ENCODE measurements around the gene SERAC1. TPM values are rescaled to one million over a fixed set of nuclear protein-coding genes. Genes with fewer than 3 reads are reported as not detected.

SERAC1 gene
- total and polyA plus RNA-seq, 10 of the 15 experiments (the other 5 are each of a cell fraction or from before 2014, with no cell fraction given), result 0.76 to 2.9 (median 2.2) TPM

DNA sequence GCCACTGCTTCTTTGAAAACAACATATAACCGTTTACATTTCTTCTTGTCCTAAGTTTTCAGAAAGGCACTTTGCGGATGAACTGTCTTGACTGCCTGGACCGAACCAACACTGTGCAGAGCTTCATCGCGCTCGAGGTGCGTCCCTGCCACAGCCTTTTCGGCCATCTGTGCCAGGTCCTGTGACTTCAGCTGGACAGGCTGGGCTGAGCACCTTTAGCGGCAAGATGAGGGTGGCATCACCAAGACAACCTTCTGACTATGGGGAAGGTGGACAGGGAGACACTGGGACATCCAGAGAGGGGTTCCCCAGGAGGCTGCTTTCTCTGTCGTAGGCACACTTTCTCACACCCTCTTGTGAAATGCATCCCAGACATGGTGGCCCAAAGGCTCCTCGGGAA is 104.3 kb downstream of the SERAC1 start:
- ChIA-PET SMC1A (ENCODE audit: uncharacterized antibody, unreplicated experiment) (no interaction called here), RAD21 (ENCODE audit: unreplicated experiment) (no interaction called here), POLR2A (interaction anchor here (0.6 kb wide), 1 partner anchor 928 kb away, joined by 4 read pairs; no protein-coding TSS in a partner anchor), CTCF (interaction anchor here (1.9 kb wide), 1 partner anchor 9 kb away, joined by 6 read pairs; no protein-coding TSS in a partner anchor)
- Histone ChIP-seq H3K27me3 (replicated peaks in 1 of 2; ENCODE audit: control insufficient read depth in 2 of 2, insufficient read depth in 2 of 2, low read length in 1 of 2) (no peaks in the 10 kb centered on the region), H3K9me3 (replicated peaks; ENCODE audit: control insufficient read depth, insufficient read depth, low read length) (no peaks in the 10 kb centered on the region), H3K9ac (ENCODE audit: control insufficient read depth, insufficient read depth, low read length) (no peak overlapping the region), H3K4me2 (ENCODE audit: control insufficient read depth, insufficient read depth) (no peak overlapping the region), H3K4me1 (ENCODE audit: control insufficient read depth, insufficient read depth, low read length) (no peaks in the 10 kb centered on the region), H4K20me1 (ENCODE audit: control insufficient read depth, insufficient read depth) (no peaks in the 10 kb centered on the region), H3K36me3 (ENCODE audit: control insufficient read depth in 2 of 2, insufficient read depth in 2 of 2, low read length in 1 of 2) (no peaks in the 10 kb centered on the region), H3K27ac (ENCODE audit: control insufficient read depth, insufficient read depth) (no peak overlapping the region), H3K4me3 (no peak overlapping the region), H2AFZ (ENCODE audit: control insufficient read depth, low read depth, low read length) (no peak overlapping the region), H3K79me2 (ENCODE audit: control insufficient read depth, insufficient read depth, low read length) (no peaks in the 10 kb centered on the region)
- in situ Hi-C loops (cut with MboI) (no loop called here), intact Hi-C loops (cut with micrococcal nuclease; ENCODE audit: unreplicated experiment) (no loop called here)
- BruUV-seq (replicated peaks), result no TSS peak
- ATAC-seq, result no peak
- over 99% methylated on average over 11 of the region's 11 CpGs for WGBS (ENCODE audit: insufficient coverage, insufficient replicate concordance, low lambda C conversion rate, missing lambda C conversion rate)
- no peak for TF ChIP-seq SMARCA5 (IDR thresholded peaks at IDR 0.05)
- no peak for DNase-seq (ENCODE audit: low read depth, low spot score)
- FAIRE-seq, result no peak

DNA sequence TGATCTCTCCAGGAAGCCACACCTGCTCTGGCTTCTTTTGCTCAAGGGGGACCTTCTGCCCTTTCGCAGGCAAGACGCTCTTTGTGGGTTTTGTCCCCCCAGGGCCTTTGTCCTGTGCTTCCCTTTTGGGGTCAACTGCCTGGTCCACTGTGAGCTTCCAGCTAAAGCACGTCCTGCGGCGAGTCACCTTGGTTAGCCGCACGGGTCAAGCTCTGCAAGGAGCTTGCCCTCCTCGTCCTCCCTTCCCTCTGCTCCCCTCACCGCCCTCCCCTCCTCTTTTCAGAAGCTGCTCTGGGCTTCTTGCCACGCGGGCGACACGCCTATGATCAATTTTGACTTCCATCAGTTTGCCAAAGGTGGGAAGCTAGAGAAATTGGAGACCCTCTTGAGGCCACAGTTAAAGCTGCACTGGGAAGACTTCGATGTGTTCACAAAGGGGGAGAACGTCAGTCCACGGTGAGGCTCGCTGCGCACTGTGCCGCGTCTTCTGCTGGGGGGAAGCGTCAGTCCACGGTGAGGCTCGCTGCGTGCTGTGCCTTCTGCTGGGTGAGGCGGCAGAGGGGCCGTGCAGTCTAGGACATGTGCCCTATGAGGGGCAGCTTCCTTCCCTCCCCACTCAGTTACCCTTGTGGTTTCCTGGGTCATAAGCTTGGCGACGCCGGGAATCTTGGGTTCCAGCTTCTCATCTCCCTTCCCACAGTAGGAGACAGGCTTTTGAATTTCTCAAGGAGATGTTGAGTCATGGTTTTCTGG is 106.2 kb downstream of the SERAC1 start:
- ChIA-PET RAD21 (ENCODE audit: unreplicated experiment) (no interaction called here), SMC1A (ENCODE audit: uncharacterized antibody, unreplicated experiment) (interaction anchor here (0.7 kb wide), 1 partner anchor 11 kb away, joined by 3 read pairs; no protein-coding TSS in a partner anchor), CTCF (interaction anchor here (1.9 kb wide), 1 partner anchor 10 kb away, joined by 6 read pairs; no protein-coding TSS in a partner anchor), POLR2A (no interaction called here)
- H3K9ac ChIP-seq (ENCODE audit: control insufficient read depth, insufficient read depth, low read length), result no peak overlapping the region
- H3K27ac ChIP-seq (ENCODE audit: control insufficient read depth, insufficient read depth), result no peak overlapping the region
- no peaks in the 10 kb centered on the region for H3K27me3 ChIP-seq (replicated peaks in 1 of 2; ENCODE audit: control insufficient read depth in 2 of 2, insufficient read depth in 2 of 2, low read length in 1 of 2)
- no peaks in the 10 kb centered on the region for H3K36me3 ChIP-seq (ENCODE audit: control insufficient read depth in 2 of 2, insufficient read depth in 2 of 2, low read length in 1 of 2)
- no peaks in the 10 kb centered on the region for H3K79me2 ChIP-seq (ENCODE audit: control insufficient read depth, insufficient read depth, low read length)
- FAIRE-seq (no peak), DNase-seq (ENCODE audit: low read depth, low spot score) (no peak), ATAC-seq (no peak)
- in situ Hi-C loops (cut with MboI), result no loop called here
- BruUV-seq (replicated peaks), result no TSS peak
- no peak overlapping the region for H3K4me3 ChIP-seq
- intact Hi-C loops (cut with micrococcal nuclease; ENCODE audit: unreplicated experiment), result no loop called here
- no peaks in the 10 kb centered on the region for H3K4me1 ChIP-seq (ENCODE audit: control insufficient read depth, insufficient read depth, low read length)
- no peak overlapping the region for H3K4me2 ChIP-seq (ENCODE audit: control insufficient read depth, insufficient read depth)
- no peak overlapping the region for H2AFZ ChIP-seq (ENCODE audit: control insufficient read depth, low read depth, low read length)
- H4K20me1 ChIP-seq (ENCODE audit: control insufficient read depth, insufficient read depth), result no peaks in the 10 kb centered on the region
- no peaks in the 10 kb centered on the region for H3K9me3 ChIP-seq (replicated peaks; ENCODE audit: control insufficient read depth, insufficient read depth, low read length)
- 98% methylated on average over 22 of the region's 29 CpGs for WGBS (ENCODE audit: insufficient coverage, insufficient replicate concordance, low lambda C conversion rate, missing lambda C conversion rate)
- TF ChIP-seq SIX5 (IDR thresholded peaks at IDR 0.05; ENCODE audit: low read depth, low read length, severe bottlenecking), result no peak
- TF ChIP-seq, protein P1, sequence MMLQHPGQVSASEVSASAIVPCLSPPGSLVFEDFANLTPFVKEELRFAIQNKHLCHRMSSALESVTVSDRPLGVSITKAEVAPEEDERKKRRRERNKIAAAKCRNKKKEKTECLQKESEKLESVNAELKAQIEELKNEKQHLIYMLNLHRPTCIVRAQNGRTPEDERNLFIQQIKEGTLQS (IDR thresholded peaks at IDR 0.05; ENCODE audit: borderline replicate concordance, extremely low read depth, low read depth, low read length), result no peak
- no peak for TF ChIP-seq ZNF24 (IDR thresholded peaks at IDR 0.05)
- no peak for TF ChIP-seq SMAD1 (IDR thresholded peaks at IDR 0.05; ENCODE audit: low read depth, partially characterized antibody)
- no peak for TF ChIP-seq CREM (IDR thresholded peaks at IDR 0.05; ENCODE audit: low read depth)
- no peak for TF ChIP-seq NR2C1 (IDR thresholded peaks at IDR 0.05)
- no peak for TF ChIP-seq HDAC6 (IDR thresholded peaks at IDR 0.05; ENCODE audit: unreplicated experiment)
- TF ChIP-seq TARDBP (IDR thresholded peaks at IDR 0.05; ENCODE audit: borderline replicate concordance), result no peak
- TF ChIP-seq NFYB (IDR thresholded peaks at IDR 0.05; ENCODE audit: insufficient read depth, low read depth, low read length), result no peak
- no peak for TF ChIP-seq STAT1 (conservative IDR thresholded peaks at IDR 0.05)
- TF ChIP-seq ZNF217 (IDR thresholded peaks at IDR 0.05), result no peak
- TF ChIP-seq CBX3 (IDR thresholded peaks at IDR 0.05; ENCODE audit: borderline replicate concordance, low read depth), result no peak
- TF ChIP-seq, protein P2, sequence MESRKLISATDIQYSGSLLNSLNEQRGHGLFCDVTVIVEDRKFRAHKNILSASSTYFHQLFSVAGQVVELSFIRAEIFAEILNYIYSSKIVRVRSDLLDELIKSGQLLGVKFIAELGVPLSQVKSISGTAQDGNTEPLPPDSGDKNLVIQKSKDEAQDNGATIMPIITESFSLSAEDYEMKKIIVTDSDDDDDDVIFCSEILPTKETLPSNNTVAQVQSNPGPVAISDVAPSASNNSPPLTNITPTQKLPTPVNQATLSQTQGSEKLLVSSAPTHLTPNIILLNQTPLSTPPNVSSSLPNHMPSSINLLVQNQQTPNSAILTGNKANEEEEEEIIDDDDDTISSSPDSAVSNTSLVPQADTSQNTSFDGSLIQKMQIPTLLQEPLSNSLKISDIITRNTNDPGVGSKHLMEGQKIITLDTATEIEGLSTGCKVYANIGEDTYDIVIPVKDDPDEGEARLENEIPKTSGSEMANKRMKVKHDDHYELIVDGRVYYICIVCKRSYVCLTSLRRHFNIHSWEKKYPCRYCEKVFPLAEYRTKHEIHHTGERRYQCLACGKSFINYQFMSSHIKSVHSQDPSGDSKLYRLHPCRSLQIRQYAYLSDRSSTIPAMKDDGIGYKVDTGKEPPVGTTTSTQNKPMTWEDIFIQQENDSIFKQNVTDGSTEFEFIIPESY (IDR thresholded peaks at IDR 0.05), result no peak
- TF ChIP-seq PBX3 (IDR thresholded peaks at IDR 0.05; ENCODE audit: insufficient replicate concordance, low read depth, low read length), result no peak

Data from GM12878 (cell line).